ENCODE results near the gene RYK. TPM values are rescaled to one million over a fixed set of nuclear protein-coding genes. Genes with fewer than 3 reads are reported as not detected.

RYK gene
- polyA plus RNA-seq, 3 donors from 2014 or later, result 2.2 to 12.7 (median 6.5) TPM

GRCh38 chr3:134190250-134190649 is 60.4 kb downstream of the RYK start:
- no peaks in the 10 kb centered on the region for H3K4me1 Mint-ChIP-seq
- H3K27ac Mint-ChIP-seq, result peak overlapping the region in 2 of 6 donors; percentile 15 to 41
- peaks cover 16 to 35% (median 19%) of the 10 kb centered on the region in 3 donors for H3K36me3 Mint-ChIP-seq
- H3K9me3 Mint-ChIP-seq, result no peaks in the 10 kb centered on the region
- no peak overlapping the region for H3K4me3 Mint-ChIP-seq
- H3K27me3 Mint-ChIP-seq (ENCODE audit: low read depth in 3 of 3), result peaks cover 0 to 1% (median 0%) of the 10 kb centered on the region in 3 donors
- DNase-seq, result no peak

- Mint-ChIP-seq H3K4me3 (no peak overlapping the region), H3K27ac (peak overlapping the region in 2 of 6 donors; percentile 15 to 41), H3K9me3 (no peaks in the 10 kb centered on the region), H3K4me1 (no peaks in the 10 kb centered on the region), H3K36me3 (peaks cover 12 to 37% (median 20%) of the 10 kb centered on the region in 3 donors), H3K27me3 (ENCODE audit: low read depth in 3 of 3) (peaks cover 0 to 1% (median 0%) of the 10 kb centered on the region in 3 donors)
- no peak for DNase-seq
Observed at GRCh38 chr3:134189849-134190248, 60.8 kb downstream of the RYK start.

GRCh38 chr3:134186391-134186790 is 64.3 kb downstream of the RYK start:
- peaks cover 14 to 40% (median 15%) of the 10 kb centered on the region in 3 donors for H3K36me3 Mint-ChIP-seq
- no peak overlapping the region for H3K4me3 Mint-ChIP-seq
- H3K4me1 Mint-ChIP-seq, result no peaks in the 10 kb centered on the region
- H3K27me3 Mint-ChIP-seq (ENCODE audit: low read depth in 3 of 3), result no peaks in the 10 kb centered on the region
- DNase-seq, result no peak
- no peaks in the 10 kb centered on the region for H3K9me3 Mint-ChIP-seq
- no peak overlapping the region for H3K27ac Mint-ChIP-seq

- Mint-ChIP-seq H3K27me3 (ENCODE audit: low read depth in 3 of 3) (no peaks in the 10 kb centered on the region), H3K27ac (no peak overlapping the region), H3K4me1 (peaks cover 0 to 7% of the 10 kb centered on the region in 2 donors), H3K9me3 (no peaks in the 10 kb centered on the region), H3K4me3 (no peak overlapping the region), H3K36me3 (peaks cover 13 to 42% (median 15%) of the 10 kb centered on the region in 3 donors)
- DNase-seq, result no peak
Observed at GRCh38 chr3:134180761-134181160, 69.9 kb downstream of the RYK start.

GRCh38 chr3:134179508-134179907 is 71.2 kb downstream of the RYK start:
- Mint-ChIP-seq H3K27me3 (ENCODE audit: low read depth in 3 of 3) (peaks cover 0 to 2% (median 0%) of the 10 kb centered on the region in 3 donors), H3K9me3 (no peaks in the 10 kb centered on the region), H3K36me3 (peaks cover 13 to 44% (median 19%) of the 10 kb centered on the region in 3 donors), H3K4me1 (peaks cover 0 to 7% of the 10 kb centered on the region in 2 donors), H3K4me3 (no peak overlapping the region), H3K27ac (no peak overlapping the region)
- DNase-seq, result no peak

- Mint-ChIP-seq H3K4me3 (no peak overlapping the region), H3K9me3 (no peaks in the 10 kb centered on the region), H3K36me3 (peaks cover 27 to 62% (median 41%) of the 10 kb centered on the region in 3 donors), H3K27ac (no peak overlapping the region), H3K4me1 (peaks cover 2 to 5% of the 10 kb centered on the region in 2 donors), H3K27me3 (ENCODE audit: low read depth in 3 of 3) (no peaks in the 10 kb centered on the region)
- no peak for DNase-seq
Observed at GRCh38 chr3:134163096-134163495, 87.6 kb downstream of the RYK start.

GRCh38 chr3:134161898-134162615 is 88.6 kb downstream of the RYK start:
- Mint-ChIP-seq H3K9me3 (no peaks in the 10 kb centered on the region), H3K4me1 (peaks cover 0 to 5% of the 10 kb centered on the region in 2 donors), H3K27me3 (ENCODE audit: low read depth in 3 of 3) (no peaks in the 10 kb centered on the region), H3K27ac (no peak overlapping the region), H3K36me3 (peaks cover 30 to 64% (median 43%) of the 10 kb centered on the region in 3 donors), H3K4me3 (no peak overlapping the region)
- no peak for DNase-seq

GRCh38 chr3:134155446-134155845 is 95.2 kb downstream of the RYK start:
- no peak for DNase-seq
- H3K27me3 Mint-ChIP-seq (ENCODE audit: low read depth in 3 of 3), result no peaks in the 10 kb centered on the region
- no peaks in the 10 kb centered on the region for H3K4me1 Mint-ChIP-seq
- H3K36me3 Mint-ChIP-seq, result peaks cover 34 to 65% (median 51%) of the 10 kb centered on the region in 3 donors
- no peak overlapping the region for H3K4me3 Mint-ChIP-seq
- H3K9me3 Mint-ChIP-seq, result no peaks in the 10 kb centered on the region
- no peak overlapping the region for H3K27ac Mint-ChIP-seq

GRCh38 chr3:134153761-134154160 is 96.9 kb downstream of the RYK start:
- peaks cover 0 to 2% (median 0%) of the 10 kb centered on the region in 3 donors for H3K27me3 Mint-ChIP-seq (ENCODE audit: low read depth in 3 of 3)
- no peaks in the 10 kb centered on the region for H3K9me3 Mint-ChIP-seq
- H3K4me3 Mint-ChIP-seq, result no peak overlapping the region
- DNase-seq, result no peak
- H3K36me3 Mint-ChIP-seq, result peaks cover 38 to 56% (median 40%) of the 10 kb centered on the region in 3 donors
- H3K4me1 Mint-ChIP-seq, result no peaks in the 10 kb centered on the region
- no peak overlapping the region for H3K27ac Mint-ChIP-seq

- H3K27me3 Mint-ChIP-seq (ENCODE audit: low read depth in 3 of 3), result peaks cover 0 to 2% (median 0%) of the 10 kb centered on the region in 3 donors
- H3K36me3 Mint-ChIP-seq, result peaks cover 18 to 35% (median 20%) of the 10 kb centered on the region in 3 donors
- peaks cover 0 to 1% of the 10 kb centered on the region in 2 donors for H3K4me1 Mint-ChIP-seq
- H3K27ac Mint-ChIP-seq, result no peak overlapping the region
- H3K4me3 Mint-ChIP-seq, result no peak overlapping the region
- no peaks in the 10 kb centered on the region for H3K9me3 Mint-ChIP-seq
- DNase-seq, result no peak
Observed at GRCh38 chr3:134150476-134150875, 100.2 kb downstream of the RYK start.

- no peak for DNase-seq
- peak overlapping the region in 1 of 6 donors; percentile 24 for H3K27ac Mint-ChIP-seq
- no peak overlapping the region for H3K4me3 Mint-ChIP-seq
- H3K4me1 Mint-ChIP-seq, result peaks cover 1 to 3% of the 10 kb centered on the region in 2 donors
- H3K27me3 Mint-ChIP-seq (ENCODE audit: low read depth in 3 of 3), result peaks cover 0 to 2% (median 0%) of the 10 kb centered on the region in 3 donors
- no peaks in the 10 kb centered on the region for H3K9me3 Mint-ChIP-seq
- peaks cover 8 to 23% (median 15%) of the 10 kb centered on the region in 3 donors for H3K36me3 Mint-ChIP-seq
Observed at GRCh38 chr3:134149286-134149685, 101.4 kb downstream of the RYK start.

- H3K4me3 Mint-ChIP-seq, result no peak overlapping the region
- no peak for DNase-seq
- peaks cover 5 to 11% of the 10 kb centered on the region in 2 donors for H3K4me1 Mint-ChIP-seq
- H3K9me3 Mint-ChIP-seq, result no peaks in the 10 kb centered on the region
- peaks cover 5 to 18% (median 14%) of the 10 kb centered on the region in 3 donors for H3K36me3 Mint-ChIP-seq
- H3K27ac Mint-ChIP-seq, result peak overlapping the region in 1 of 6 donors; percentile 12
- H3K27me3 Mint-ChIP-seq (ENCODE audit: low read depth in 3 of 3), result peaks cover 0 to 2% (median 0%) of the 10 kb centered on the region in 3 donors
Observed at GRCh38 chr3:134148534-134148933, 102.1 kb downstream of the RYK start.

- no peak for DNase-seq
- Mint-ChIP-seq H3K4me1 (peaks cover 5 to 17% of the 10 kb centered on the region in 2 donors), H3K27ac (no peak overlapping the region), H3K4me3 (no peak overlapping the region), H3K9me3 (no peaks in the 10 kb centered on the region), H3K27me3 (ENCODE audit: low read depth in 3 of 3) (peaks cover 0 to 2% (median 0%) of the 10 kb centered on the region in 3 donors), H3K36me3 (peaks cover 0 to 14% (median 10%) of the 10 kb centered on the region in 3 donors)
Observed at GRCh38 chr3:134147411-134147810, 103.2 kb downstream of the RYK start.

GRCh38 chr3:134146666-134147065 is 104.0 kb downstream of the RYK start:
- peaks cover 0 to 15% (median 6%) of the 10 kb centered on the region in 3 donors for H3K36me3 Mint-ChIP-seq
- H3K27ac Mint-ChIP-seq, result no peak overlapping the region
- no peak overlapping the region for H3K4me3 Mint-ChIP-seq
- no peaks in the 10 kb centered on the region for H3K9me3 Mint-ChIP-seq
- DNase-seq, result no peak
- H3K27me3 Mint-ChIP-seq (ENCODE audit: low read depth in 3 of 3), result peaks cover 0 to 2% (median 0%) of the 10 kb centered on the region in 3 donors
- peaks cover 5 to 17% of the 10 kb centered on the region in 2 donors for H3K4me1 Mint-ChIP-seq
